Skeletal muscle satellite cell (primary cell): ENCODE results near the gene RYR2.

ENCODE experiments used
- H3K27me3 ChIP-seq: 2 replicates; pipeline ENCODE4 v1.7.0; 2013; ENCODE audit warnings: low read length; ENCODE audit not compliant: control insufficient read depth, insufficient read depth
- H3K36me3 ChIP-seq: 2 replicates; pipeline ENCODE4 v1.7.0; 2013; ENCODE audit warnings: mild to moderate bottlenecking, control low read depth, low read length; ENCODE audit not compliant: insufficient read depth
- H3K4me1 ChIP-seq: 2 replicates; pipeline ENCODE4 v1.7.0; 2013; ENCODE audit warnings: low read length; ENCODE audit not compliant: control insufficient read depth, insufficient read depth
- H3K4me2 ChIP-seq: 2 replicates; pipeline ENCODE4 v1.7.0; 2013; ENCODE audit warnings: mild to moderate bottlenecking, low read length
- H3K4me3 ChIP-seq: 2 replicates; pipeline ENCODE4 v1.7.0; 2013; ENCODE audit warnings: low read length
- H3K9ac ChIP-seq: 2 replicates; pipeline ENCODE4 v1.7.0; 2013; ENCODE audit warnings: mild to moderate bottlenecking, low read depth, low read length, moderate library complexity
- H3K9me3 ChIP-seq: replicated peaks from 2 replicates; pipeline ENCODE4 v1.7.0; 2013; ENCODE audit warnings: mild to moderate bottlenecking, control low read depth, low read length

Gene RYR2

GRCh38 chr1:237542525-237543418 lies 500.8 kb downstream of the RYR2 start:
- H3K4me3 ChIP-seq, result no peak overlapping the region
- peaks cover 7% of the 10 kb centered on the region for H3K9me3 ChIP-seq
- H3K4me1 ChIP-seq, result no peaks in the 10 kb centered on the region
- no peaks in the 10 kb centered on the region for H3K36me3 ChIP-seq
- no peak overlapping the region for H3K9ac ChIP-seq
- no peak overlapping the region for H3K4me2 ChIP-seq
- H3K27me3 ChIP-seq, result no peaks in the 10 kb centered on the region

- Histone ChIP-seq H3K27me3 (no peaks in the 10 kb centered on the region), H3K4me1 (no peaks in the 10 kb centered on the region), H3K4me2 (no peak overlapping the region), H3K4me3 (no peak overlapping the region), H3K36me3 (no peaks in the 10 kb centered on the region), H3K9ac (no peak overlapping the region), H3K9me3 (peaks cover 4% of the 10 kb centered on the region)
Observed at GRCh38 chr1:237553078-237553477, 511.1 kb downstream of the RYR2 start.

- no peaks in the 10 kb centered on the region for H3K9me3 ChIP-seq
- H3K4me1 ChIP-seq, result no peaks in the 10 kb centered on the region
- no peak overlapping the region for H3K4me3 ChIP-seq
- no peak overlapping the region for H3K4me2 ChIP-seq
- H3K27me3 ChIP-seq, result no peaks in the 10 kb centered on the region
- H3K9ac ChIP-seq, result no peak overlapping the region
- H3K36me3 ChIP-seq, result no peaks in the 10 kb centered on the region
Observed at GRCh38 chr1:237556911-237557310, 514.9 kb downstream of the RYR2 start.

GRCh38 chr1:237562242-237562823 lies 520.3 kb downstream of the RYR2 start:
- Histone ChIP-seq H3K4me3 (no peak overlapping the region), H3K27me3 (no peaks in the 10 kb centered on the region), H3K9me3 (no peaks in the 10 kb centered on the region), H3K36me3 (no peaks in the 10 kb centered on the region), H3K4me2 (no peak overlapping the region), H3K4me1 (no peaks in the 10 kb centered on the region), H3K9ac (no peak overlapping the region)

- Histone ChIP-seq H3K9ac (no peak overlapping the region), H3K9me3 (no peaks in the 10 kb centered on the region), H3K4me2 (no peak overlapping the region), H3K27me3 (no peaks in the 10 kb centered on the region), H3K36me3 (no peaks in the 10 kb centered on the region), H3K4me1 (no peaks in the 10 kb centered on the region), H3K4me3 (no peak overlapping the region)
Observed at GRCh38 chr1:237565236-237565635, 523.3 kb downstream of the RYR2 start.

- Histone ChIP-seq H3K27me3 (no peaks in the 10 kb centered on the region), H3K4me2 (no peak overlapping the region), H3K9me3 (no peaks in the 10 kb centered on the region), H3K9ac (no peak overlapping the region), H3K4me3 (no peak overlapping the region), H3K4me1 (no peaks in the 10 kb centered on the region), H3K36me3 (no peaks in the 10 kb centered on the region)
Observed at GRCh38 chr1:237566581-237566980, 524.6 kb downstream of the RYR2 start.

GRCh38 chr1:237568955-237569354 lies 527.0 kb downstream of the RYR2 start:
- H3K4me3 ChIP-seq, result no peak overlapping the region
- no peaks in the 10 kb centered on the region for H3K9me3 ChIP-seq
- H3K4me2 ChIP-seq, result no peak overlapping the region
- H3K9ac ChIP-seq, result no peak overlapping the region
- H3K36me3 ChIP-seq, result no peaks in the 10 kb centered on the region
- no peaks in the 10 kb centered on the region for H3K27me3 ChIP-seq
- no peaks in the 10 kb centered on the region for H3K4me1 ChIP-seq

- Histone ChIP-seq H3K9ac (no peak overlapping the region), H3K27me3 (no peaks in the 10 kb centered on the region), H3K4me1 (no peaks in the 10 kb centered on the region), H3K4me3 (no peak overlapping the region), H3K9me3 (no peaks in the 10 kb centered on the region), H3K36me3 (no peaks in the 10 kb centered on the region), H3K4me2 (no peak overlapping the region)
Observed at GRCh38 chr1:237570530-237570929, 528.5 kb downstream of the RYR2 start.

- no peaks in the 10 kb centered on the region for H3K36me3 ChIP-seq
- no peaks in the 10 kb centered on the region for H3K4me1 ChIP-seq
- no peak overlapping the region for H3K9ac ChIP-seq
- no peak overlapping the region for H3K4me2 ChIP-seq
- no peaks in the 10 kb centered on the region for H3K27me3 ChIP-seq
- H3K9me3 ChIP-seq, result no peaks in the 10 kb centered on the region
- no peak overlapping the region for H3K4me3 ChIP-seq
Observed at GRCh38 chr1:237574536-237574935, 532.6 kb downstream of the RYR2 start.

GRCh38 chr1:237578540-237578939 lies 536.6 kb downstream of the RYR2 start:
- no peaks in the 10 kb centered on the region for H3K27me3 ChIP-seq
- no peaks in the 10 kb centered on the region for H3K4me1 ChIP-seq
- H3K36me3 ChIP-seq, result no peaks in the 10 kb centered on the region
- H3K9me3 ChIP-seq, result no peaks in the 10 kb centered on the region
- H3K4me3 ChIP-seq, result no peak overlapping the region
- no peak overlapping the region for H3K9ac ChIP-seq
- no peak overlapping the region for H3K4me2 ChIP-seq

GRCh38 chr1:237580726-237581125 lies 538.7 kb downstream of the RYR2 start:
- no peaks in the 10 kb centered on the region for H3K36me3 ChIP-seq
- H3K9ac ChIP-seq, result no peak overlapping the region
- no peak overlapping the region for H3K4me2 ChIP-seq
- H3K27me3 ChIP-seq, result no peaks in the 10 kb centered on the region
- H3K4me3 ChIP-seq, result no peak overlapping the region
- no peaks in the 10 kb centered on the region for H3K4me1 ChIP-seq
- H3K9me3 ChIP-seq, result peaks cover 4% of the 10 kb centered on the region

- Histone ChIP-seq H3K36me3 (no peaks in the 10 kb centered on the region), H3K4me2 (no peak overlapping the region), H3K4me3 (no peak overlapping the region), H3K4me1 (no peaks in the 10 kb centered on the region), H3K27me3 (no peaks in the 10 kb centered on the region), H3K9me3 (peaks cover 4% of the 10 kb centered on the region), H3K9ac (no peak overlapping the region)
Observed at GRCh38 chr1:237583270-237583669, 541.3 kb downstream of the RYR2 start.
